Suprapubic skin (tissue), 4 donors: ENCODE data around the gene ASF1A.

Source experiments
- EP300 ChIP-seq: sonication (generic); formaldehyde crosslinking; IDR thresholded peaks from one replicate; pipeline ENCODE4 v1.6.1; 2017; ENCODE audit warnings: antibody characterized with exemption
- POLR2A ChIP-seq, 2 donors: fragments of 450-650 bp; IDR thresholded peaks; one replicate each; pipeline ENCODE4 v1.6.1; 2017; ENCODE audit warnings: antibody characterized with exemption in 2 of 2, mild to moderate bottlenecking in 2 of 2, moderate library complexity in 2 of 2
- POLR2AphosphoS5 ChIP-seq, 3 donors: sonication (generic); formaldehyde crosslinking; IDR thresholded peaks; one replicate each; pipeline ENCODE4 v1.6.1; 2017; ENCODE audit warnings: antibody characterized with exemption in 3 of 3
- TF ChIP-seq, protein P1 (sequence below), 2 donors: fragments of 200-600 bp in 1 of 2; fragments of 450-650 bp in 1 of 2; sonication (generic) in 1 of 2; IDR thresholded peaks; one replicate each; pipeline ENCODE4 v1.5.1; 2016 to 2019; ENCODE audit warnings: antibody characterized with exemption in 2 of 2, mild to moderate bottlenecking in 1 of 2, moderate library complexity in 1 of 2

DNA sequence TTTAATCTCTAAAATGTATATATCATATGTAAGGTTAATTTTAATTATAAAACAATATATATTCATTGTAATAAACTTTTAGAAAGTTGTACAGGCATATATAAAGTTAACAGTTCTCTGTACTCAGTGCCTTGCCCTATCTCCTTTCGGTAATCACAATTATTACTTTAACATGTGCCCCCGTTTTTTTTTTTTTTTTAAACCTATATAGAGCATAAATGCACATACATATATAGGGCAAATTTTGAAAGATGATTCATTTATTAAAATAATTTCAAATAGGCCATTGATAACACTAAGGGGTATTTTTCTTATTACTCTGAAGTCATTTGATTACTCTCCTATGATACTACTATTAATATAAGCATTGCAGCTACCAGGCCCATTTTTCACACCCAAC is 1.9 kb downstream of the ASF1A start:
- TF ChIP-seq, protein P1, sequence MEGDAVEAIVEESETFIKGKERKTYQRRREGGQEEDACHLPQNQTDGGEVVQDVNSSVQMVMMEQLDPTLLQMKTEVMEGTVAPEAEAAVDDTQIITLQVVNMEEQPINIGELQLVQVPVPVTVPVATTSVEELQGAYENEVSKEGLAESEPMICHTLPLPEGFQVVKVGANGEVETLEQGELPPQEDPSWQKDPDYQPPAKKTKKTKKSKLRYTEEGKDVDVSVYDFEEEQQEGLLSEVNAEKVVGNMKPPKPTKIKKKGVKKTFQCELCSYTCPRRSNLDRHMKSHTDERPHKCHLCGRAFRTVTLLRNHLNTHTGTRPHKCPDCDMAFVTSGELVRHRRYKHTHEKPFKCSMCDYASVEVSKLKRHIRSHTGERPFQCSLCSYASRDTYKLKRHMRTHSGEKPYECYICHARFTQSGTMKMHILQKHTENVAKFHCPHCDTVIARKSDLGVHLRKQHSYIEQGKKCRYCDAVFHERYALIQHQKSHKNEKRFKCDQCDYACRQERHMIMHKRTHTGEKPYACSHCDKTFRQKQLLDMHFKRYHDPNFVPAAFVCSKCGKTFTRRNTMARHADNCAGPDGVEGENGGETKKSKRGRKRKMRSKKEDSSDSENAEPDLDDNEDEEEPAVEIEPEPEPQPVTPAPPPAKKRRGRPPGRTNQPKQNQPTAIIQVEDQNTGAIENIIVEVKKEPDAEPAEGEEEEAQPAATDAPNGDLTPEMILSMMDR (IDR thresholded peaks at IDR 0.05): no peak
- TF ChIP-seq POLR2A (IDR thresholded peaks at IDR 0.05) (no peak), EP300 (no peak), POLR2AphosphoS5 (IDR thresholded peaks at IDR 0.05) (no peak)
